Activated CD8-positive, alpha-beta memory T cell treated with anti-CD3 and anti-CD28 coated beads for 48 hours (primary cell): Measurements from ENCODE around the gene WNT16.

Experiments used
- DNase-seq, 3 experiments: peaks; one replicate each; pipeline ENCODE4 v3.0.0-alpha.2; 2020; ENCODE audit warnings: low read depth in 2 of 3, low spot score in 2 of 3

The WNT16 gene

GRCh38 chr7:121342631-121343030 is 13.8 kb downstream of the WNT16 start:
- DNase-seq, result no peak

GRCh38 chr7:121343302-121343701 is 14.5 kb downstream of the WNT16 start:
- DNase-seq, result no peak

- no peak for DNase-seq
Observed at GRCh38 chr7:121344093-121344492, 15.3 kb downstream of the WNT16 start.

- DNase-seq, result no peak
Observed at GRCh38 chr7:121344497-121344896, 15.7 kb downstream of the WNT16 start.

GRCh38 chr7:121351682-121352081 is 22.9 kb downstream of the WNT16 start:
- no peak for DNase-seq

- DNase-seq, result no peak
Observed at GRCh38 chr7:121352323-121352722, 23.5 kb downstream of the WNT16 start.

GRCh38 chr7:121355574-121355973 is 26.8 kb downstream of the WNT16 start:
- DNase-seq, result no peak

GRCh38 chr7:121360564-121360963 is 31.8 kb downstream of the WNT16 start:
- DNase-seq, result no peak

GRCh38 chr7:121366852-121367431 is 38.1 kb downstream of the WNT16 start:
- DNase-seq, result no peak

GRCh38 chr7:121369462-121369861 is 40.7 kb downstream of the WNT16 start:
- DNase-seq, result no peak

- DNase-seq, result no peak
Observed at GRCh38 chr7:121371367-121371766, 42.6 kb downstream of the WNT16 start.

GRCh38 chr7:121371883-121372282 is 43.1 kb downstream of the WNT16 start:
- no peak for DNase-seq

GRCh38 chr7:121372376-121373010 is 43.7 kb downstream of the WNT16 start:
- no peak for DNase-seq

- no peak for DNase-seq
Observed at GRCh38 chr7:121373177-121373576, 44.4 kb downstream of the WNT16 start.

GRCh38 chr7:121376979-121377378 is 48.2 kb downstream of the WNT16 start:
- no peak for DNase-seq

GRCh38 chr7:121379930-121380329 is 51.1 kb downstream of the WNT16 start:
- DNase-seq, result no peak

GRCh38 chr7:121382473-121382872 is 53.7 kb downstream of the WNT16 start:
- no peak for DNase-seq

- DNase-seq, result no peak
Observed at GRCh38 chr7:121383235-121383910, 54.6 kb downstream of the WNT16 start.

- no peak for DNase-seq
Observed at GRCh38 chr7:121384265-121384664, 55.5 kb downstream of the WNT16 start.

GRCh38 chr7:121385056-121385799 is 56.4 kb downstream of the WNT16 start:
- no peak for DNase-seq

- DNase-seq, result no peak
Observed at GRCh38 chr7:121385800-121386179, 57.0 kb downstream of the WNT16 start.

- DNase-seq, result no peak
Observed at GRCh38 chr7:121388950-121389349, 60.1 kb downstream of the WNT16 start.
